Ovary (tissue), 9 donors: ENCODE data around the gene SLC6A1. TPM values are rescaled to one million over a fixed set of nuclear protein-coding genes. Genes with fewer than 3 reads are reported as not detected.
A peak's percentile ranks its signal among the peaks of the same experiment; 100 is the strongest.

Experiments used
- DNase-seq, 5 donors: peaks; one replicate each; pipeline ENCODE4 v3.0.0-alpha.2; 2019 to 2020
- H3K27ac ChIP-seq, 2 donors: fragments of 200-600 bp; one replicate each; pipeline versions ENCODE4 v1.5.1 to v1.8.0; 2019 to 2022
- H3K27me3 ChIP-seq: fragments of 200-600 bp; one replicate; pipeline ENCODE4 v1.8.0; 2022
- H3K36me3 ChIP-seq: fragments of 200-600 bp; sonication (generic); one replicate; pipeline ENCODE4 v1.5.1; 2019
- H3K4me1 ChIP-seq: one replicate; pipeline ENCODE4 v1.8.1; 2013; ENCODE audit warnings: mild to moderate bottlenecking, moderate library complexity; ENCODE audit not compliant: insufficient read depth
- H3K4me3 ChIP-seq: fragments of 200-600 bp; sonication (generic); one replicate; pipeline ENCODE4 v1.5.1; 2017
- H3K9me3 ChIP-seq, 2 donors: fragments of 200-600 bp in 1 of 2; sonication (generic) in 1 of 2; one replicate each; pipeline versions ENCODE4 v1.5.1 to v1.8.1; 2013 to 2019; ENCODE audit warnings: mild to moderate bottlenecking in 1 of 2, moderate library complexity in 1 of 2
- EP300 ChIP-seq: sonication (generic); formaldehyde crosslinking; IDR thresholded peaks from one replicate; pipeline ENCODE4 v1.6.1; 2017; ENCODE audit warnings: antibody characterized with exemption
- POLR2A ChIP-seq: fragments of 450-650 bp; IDR thresholded peaks from one replicate; pipeline ENCODE4 v1.6.1; 2017; ENCODE audit warnings: antibody characterized with exemption, mild to moderate bottlenecking, moderate library complexity
- WGBS, 3 donors: extraction: QIAGEN DNeasy Blood & Tissue Kit in 1 of 3; methylation state at CpG; one replicate each; pipeline versions ENCODE4 v1.1.5 to v1.1.7; 2013 to 2017; 5-methylcytosine and 5-hydroxymethylcytosine counted together
- intact Hi-C, 4 donors: fragments of 100-400 bp; cut with DNase I; formaldehyde crosslinking; loops; one replicate each; pipeline versions ENCODE4 v1.11.0 to v1.15.1; 2022 to 2023
- polyA plus RNA-seq, 2 donors: library from polyadenylated mRNA; stranded (reverse); fragments of 200-250 nt in 1 of 2; fragments of 350-450 nt in 1 of 2; fragmentation: Illumina TruSeq in 1 of 2; extraction: RNeasy Lipid Tissue Mini Kit (QIAGEN cat#74804) in 1 of 2; gene quantifications; one replicate each; pipeline ENCODE4 v1.2.3, GENCODE V29; 2013 to 2014
- total RNA-seq, 7 donors: library from RNA; depleted of rRNA in 2 of 7; stranded (reverse); fragments of >200 nt in 2 of 7; fragmentation: NEBNext Ultra II Directional in 3 of 7; extraction: Animal tissue kit (Norgen Biotek cat#: 25700) in 3 of 7; gene quantifications; one replicate each; pipeline versions ENCODE4 v1.1.0 to v1.2.4, GENCODE V29; 2016 to 2023
- TF ChIP-seq, protein P1 (sequence below), 3 donors: fragments of 450-650 bp in 2 of 3; fragments of 200-600 bp in 1 of 3; IDR thresholded peaks; one replicate each; pipeline versions ENCODE4 v1.5.1 to v1.8.0; 2016 to 2022; ENCODE audit warnings: antibody characterized with exemption in 3 of 3, mild to moderate bottlenecking in 1 of 3
- donor health status: DM: no; HTN: no; CAD: no; lungs with moderate emphysema.
- donor health status: DM: no; HTN: no; CAD: no.
- donor health status: Bipolar disorder and iron deficiency.
- donor health status: DM: yes; HTN: yes; CAD: no.
- donor health status: DM: no; HTN: no; CAD: no.
- donor health status: DM: yes; HTN: yes; CAD: no.

SLC6A1 gene
- total and polyA plus RNA-seq, 9 donors: 0.23 to 3.3 (median 1.2) TPM

- no peak for DNase-seq
- Histone ChIP-seq H3K4me1 (peaks cover 8% of the 10 kb centered on the region), H3K27me3 (no peaks in the 10 kb centered on the region), H3K9me3 (no peaks in the 10 kb centered on the region), H3K27ac (no peak overlapping the region), H3K4me3 (no peak overlapping the region), H3K36me3 (no peaks in the 10 kb centered on the region)
- 17 to 57% (median 53%) methylated on average over 2 to 3 of the region's 3 CpGs for WGBS, 3 donors
- TF ChIP-seq EP300: no peak
- TF ChIP-seq, protein P1, sequence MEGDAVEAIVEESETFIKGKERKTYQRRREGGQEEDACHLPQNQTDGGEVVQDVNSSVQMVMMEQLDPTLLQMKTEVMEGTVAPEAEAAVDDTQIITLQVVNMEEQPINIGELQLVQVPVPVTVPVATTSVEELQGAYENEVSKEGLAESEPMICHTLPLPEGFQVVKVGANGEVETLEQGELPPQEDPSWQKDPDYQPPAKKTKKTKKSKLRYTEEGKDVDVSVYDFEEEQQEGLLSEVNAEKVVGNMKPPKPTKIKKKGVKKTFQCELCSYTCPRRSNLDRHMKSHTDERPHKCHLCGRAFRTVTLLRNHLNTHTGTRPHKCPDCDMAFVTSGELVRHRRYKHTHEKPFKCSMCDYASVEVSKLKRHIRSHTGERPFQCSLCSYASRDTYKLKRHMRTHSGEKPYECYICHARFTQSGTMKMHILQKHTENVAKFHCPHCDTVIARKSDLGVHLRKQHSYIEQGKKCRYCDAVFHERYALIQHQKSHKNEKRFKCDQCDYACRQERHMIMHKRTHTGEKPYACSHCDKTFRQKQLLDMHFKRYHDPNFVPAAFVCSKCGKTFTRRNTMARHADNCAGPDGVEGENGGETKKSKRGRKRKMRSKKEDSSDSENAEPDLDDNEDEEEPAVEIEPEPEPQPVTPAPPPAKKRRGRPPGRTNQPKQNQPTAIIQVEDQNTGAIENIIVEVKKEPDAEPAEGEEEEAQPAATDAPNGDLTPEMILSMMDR (IDR thresholded peaks at IDR 0.05): no peak
- no peak for TF ChIP-seq POLR2A
- intact Hi-C loops: no loop called here
Measured at GRCh38 chr3:10952525-10952924, 40.0 kb upstream of the SLC6A1 start.

- WGBS, 3 donors: 87 to 92% (median 91%) methylated on average over 3 of the region's 3 CpGs
Measured at GRCh38 chr3:10954740-10955139, 37.8 kb upstream of the SLC6A1 start.

DNA sequence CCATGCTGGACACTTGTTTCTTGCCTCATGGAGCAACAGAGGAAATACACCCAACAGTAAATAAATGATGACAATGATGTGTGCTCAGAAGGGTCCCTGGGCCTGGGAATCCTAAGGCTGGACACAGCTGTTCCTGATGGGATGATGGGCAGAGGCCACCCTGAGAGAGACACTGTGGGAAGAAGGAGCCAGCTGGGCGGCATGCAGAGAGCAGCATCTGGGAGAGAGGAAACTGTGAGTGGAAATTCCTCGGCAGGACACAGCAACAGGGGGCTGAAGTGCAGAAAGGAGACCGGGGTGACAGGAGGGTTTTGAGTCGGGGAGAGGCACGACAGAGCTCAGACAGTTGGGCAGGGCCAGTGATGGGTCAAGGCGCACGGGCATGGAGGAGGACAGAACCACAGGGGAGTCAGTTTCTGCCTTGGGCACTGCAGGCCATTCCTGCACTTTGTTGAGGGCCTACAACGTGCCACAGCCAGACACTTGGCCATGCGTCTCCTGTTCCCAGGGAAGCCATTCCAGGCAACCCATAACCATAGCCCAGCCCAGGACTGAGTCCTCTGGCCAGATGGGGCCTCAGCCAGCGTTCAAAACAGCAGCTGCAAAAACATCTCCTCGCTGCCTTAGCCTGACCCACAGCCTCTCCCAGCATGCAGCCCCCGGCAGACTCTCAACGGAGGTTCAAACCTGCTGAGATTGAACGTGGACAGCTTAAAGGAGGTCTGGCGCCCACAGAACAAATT is 36.7 kb upstream of the SLC6A1 start:
- peak overlapping the region in 1 of 2 donors; percentile 38 for H3K27ac ChIP-seq
- TF ChIP-seq POLR2A (no peak), EP300 (no peak)
- TF ChIP-seq, protein P1 (IDR thresholded peaks at IDR 0.05): no peak
- H3K4me1 ChIP-seq: peaks cover 8% of the 10 kb centered on the region
- intact Hi-C loops: no loop called here
- 44 to 56% (median 44%) methylated on average over 15 of the region's 15 CpGs for WGBS, 3 donors
- H3K27me3 ChIP-seq: no peaks in the 10 kb centered on the region
- no peak overlapping the region for H3K4me3 ChIP-seq
- DNase-seq: peak in 4 of 5 donors; percentile 30 to 50 (median 38)
- no peaks in the 10 kb centered on the region for H3K36me3 ChIP-seq
- H3K9me3 ChIP-seq: no peaks in the 10 kb centered on the region

More at GRCh38 chr3:10954740-10955139, 37.8 kb upstream of the SLC6A1 start:
- peaks cover 8% of the 10 kb centered on the region for H3K4me1 ChIP-seq
- H3K27me3 ChIP-seq: no peaks in the 10 kb centered on the region
- H3K4me3 ChIP-seq: no peak overlapping the region
- DNase-seq: no peak
- no peaks in the 10 kb centered on the region for H3K9me3 ChIP-seq
- H3K36me3 ChIP-seq: no peaks in the 10 kb centered on the region
- TF ChIP-seq POLR2A: no peak
- TF ChIP-seq, protein P1 (IDR thresholded peaks at IDR 0.05): no peak
- TF ChIP-seq EP300: no peak
- intact Hi-C loops: no loop called here
- no peak overlapping the region for H3K27ac ChIP-seq

DNA sequence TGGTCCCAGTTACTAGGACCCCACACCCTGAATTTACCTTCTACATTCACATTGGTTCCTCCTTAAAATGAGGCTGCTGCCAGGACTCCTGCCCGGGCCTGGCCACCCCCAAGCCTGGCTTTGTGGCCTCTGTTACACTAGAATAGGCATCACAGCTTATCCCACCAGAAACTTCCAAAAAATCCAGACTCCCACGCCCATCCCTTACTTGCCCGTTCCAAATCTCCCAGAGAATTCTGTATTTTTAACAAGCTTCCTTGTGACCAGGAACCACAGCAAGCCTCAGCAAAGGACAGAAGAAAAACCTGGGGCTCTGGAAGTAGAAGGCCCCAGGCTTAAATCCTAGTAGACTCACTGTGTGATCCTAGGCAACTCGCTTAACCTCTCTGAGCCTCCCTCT is 36.0 kb upstream of the SLC6A1 start:
- no peak overlapping the region for H3K4me3 ChIP-seq
- no peaks in the 10 kb centered on the region for H3K9me3 ChIP-seq
- peak overlapping the region in 1 of 2 donors; percentile 38 for H3K27ac ChIP-seq
- no peaks in the 10 kb centered on the region for H3K36me3 ChIP-seq
- intact Hi-C loops: no loop called here
- DNase-seq: no peak
- peaks cover 8% of the 10 kb centered on the region for H3K4me1 ChIP-seq
- no peaks in the 10 kb centered on the region for H3K27me3 ChIP-seq
- 31 to 49% (median 48%) methylated on average over 4 of the region's 4 CpGs for WGBS, 3 donors
- TF ChIP-seq, protein P1 (IDR thresholded peaks at IDR 0.05): no peak
- no peak for TF ChIP-seq POLR2A
- TF ChIP-seq EP300: no peak
